HepG2 (cell line): Measurements from ENCODE around the gene FURIN. TPM values are rescaled to one million over a fixed set of nuclear protein-coding genes. Genes with fewer than 3 reads are reported as not detected.

Source experiments
- ASH2L ChIP-seq: fragments of 300-600, 200-600 bp; sonication (generic); IDR thresholded peaks from 2 replicates; pipeline ENCODE4 v1.7.0; 2017; ENCODE audit warnings: low read depth, mild to moderate bottlenecking, moderate library complexity, mixed read lengths, low read length; ENCODE audit not compliant: insufficient read length
- FOXM1 ChIP-seq: sonication (generic); formaldehyde crosslinking; IDR thresholded peaks from 2 replicates; pipeline ENCODE4 v1.5.0; 2020; ENCODE audit warnings: missing genetic modification reagents
- HMG20A ChIP-seq: IDR thresholded peaks from 2 replicates; pipeline ENCODE4 v1.6.1; 2016; ENCODE audit warnings: borderline replicate concordance
- ISL2 ChIP-seq: sonication (generic); formaldehyde crosslinking; IDR thresholded peaks from 2 replicates; pipeline ENCODE4 v1.5.0; 2020; ENCODE audit warnings: missing genetic modification reagents
- KDM2A ChIP-seq: sonication (generic); formaldehyde crosslinking; IDR thresholded peaks from 2 replicates; pipeline ENCODE4 v1.4.0; 2020; ENCODE audit warnings: low read depth, missing genetic modification reagents, borderline replicate concordance
- MED1 ChIP-seq: sonication (generic); formaldehyde crosslinking; IDR thresholded peaks from 2 replicates; pipeline ENCODE4 v1.4.0; 2020; ENCODE audit warnings: missing genetic modification reagents
- NR2F2 ChIP-seq: IDR thresholded peaks from 2 replicates; pipeline ENCODE4 v1.6.1; 2012; ENCODE audit warnings: low read depth, inconsistent platforms, borderline replicate concordance
- RFX1 ChIP-seq: fragments of 450-650 bp; IDR thresholded peaks from 2 replicates; pipeline ENCODE4 v1.6.1; 2017
- TBX3 ChIP-seq: fragments of 450-650 bp; IDR thresholded peaks from 2 replicates; pipeline ENCODE4 v1.6.1; 2017; ENCODE audit warnings: antibody characterized with exemption, mild to moderate bottlenecking, inconsistent platforms, borderline replicate concordance
- ZKSCAN8 ChIP-seq: IDR thresholded peaks from 2 replicates; pipeline ENCODE4 v1.6.1; 2016; ENCODE audit warnings: borderline replicate concordance, missing genetic modification reagents, missing compliant biosample characterization
- ZNF501 ChIP-seq: sonication (generic); formaldehyde crosslinking; IDR thresholded peaks from 2 replicates; pipeline ENCODE4 v1.5.1; 2020; ENCODE audit warnings: mild to moderate bottlenecking, moderate library complexity, missing genetic modification reagents
- ZNF550 ChIP-seq: sonication (generic); formaldehyde crosslinking; IDR thresholded peaks from 2 replicates; pipeline ENCODE4 v1.4.0; 2020; ENCODE audit warnings: mild to moderate bottlenecking, missing genetic modification reagents, borderline replicate concordance
- ZNF883 ChIP-seq: sonication (generic); formaldehyde crosslinking; IDR thresholded peaks from 2 replicates; pipeline ENCODE4 v1.5.1; 2020; ENCODE audit warnings: mild to moderate bottlenecking, missing genetic modification reagents; ENCODE audit errors: not compliant biosample characterization
- polyA plus RNA-seq, 8 experiments: library from polyadenylated mRNA; depleted of rRNA in 3 of 8; stranded (reverse) in 7 of 8; unstranded in 1 of 8; fragments of >200 nt; fragmentation: Illumina TruSeq in 4 of 8; extraction: Trizol in 4 of 8; gene quantifications; 2 replicates each; pipeline versions ENCODE4 v1.2.1 to v1.2.3, GENCODE V29; 2011 to 2016; ENCODE audit warnings: low read depth in 4 of 8, missing spikeins in 1 of 8, mixed read lengths in 1 of 8; ENCODE audit not compliant: insufficient read depth in 1 of 8
- total RNA-seq, 5 experiments: library from RNA; depleted of rRNA; stranded (reverse); fragments of >200 nt; fragmentation: Illumina TruSeq; extraction: Trizol; gene quantifications; 2 replicates each; pipeline ENCODE4 v1.2.3, GENCODE V29; 2016; ENCODE audit warnings: low read depth in 1 of 5
- TF ChIP-seq, protein P1 (sequence below): sonication (generic); formaldehyde crosslinking; IDR thresholded peaks from 2 replicates; pipeline ENCODE4 v1.4.0; 2020; ENCODE audit warnings: mild to moderate bottlenecking, missing genetic modification reagents, borderline replicate concordance
- TF ChIP-seq, protein P2 (sequence below): sonication (generic); formaldehyde crosslinking; IDR thresholded peaks from 2 replicates; pipeline ENCODE4 v1.9.0; 2022; ENCODE audit warnings: low read depth, missing genetic modification reagents
- TF ChIP-seq, protein P3 (sequence below): sonication (generic); formaldehyde crosslinking; conservative IDR thresholded peaks from 2 replicates; pipeline ENCODE4 v1.8.1; 2023; ENCODE audit warnings: missing genetic modification reagents
- TF ChIP-seq, protein P4 (sequence below): conservative IDR thresholded peaks from 2 replicates; pipeline ENCODE4 v1.6.1; 2018; ENCODE audit warnings: missing genetic modification reagents
- TF ChIP-seq, protein P5 (sequence below): sonication (generic); formaldehyde crosslinking; IDR thresholded peaks from 2 replicates; pipeline ENCODE4 v1.8.1; 2023; ENCODE audit warnings: missing genetic modification reagents, mild to moderate bottlenecking, borderline replicate concordance

Gene FURIN
- total and polyA plus RNA-seq, 2 of the 13 experiments (the other 11 are each of a cell fraction or from before 2014, with no cell fraction given), result 15.2 to 17.4 TPM

DNA sequence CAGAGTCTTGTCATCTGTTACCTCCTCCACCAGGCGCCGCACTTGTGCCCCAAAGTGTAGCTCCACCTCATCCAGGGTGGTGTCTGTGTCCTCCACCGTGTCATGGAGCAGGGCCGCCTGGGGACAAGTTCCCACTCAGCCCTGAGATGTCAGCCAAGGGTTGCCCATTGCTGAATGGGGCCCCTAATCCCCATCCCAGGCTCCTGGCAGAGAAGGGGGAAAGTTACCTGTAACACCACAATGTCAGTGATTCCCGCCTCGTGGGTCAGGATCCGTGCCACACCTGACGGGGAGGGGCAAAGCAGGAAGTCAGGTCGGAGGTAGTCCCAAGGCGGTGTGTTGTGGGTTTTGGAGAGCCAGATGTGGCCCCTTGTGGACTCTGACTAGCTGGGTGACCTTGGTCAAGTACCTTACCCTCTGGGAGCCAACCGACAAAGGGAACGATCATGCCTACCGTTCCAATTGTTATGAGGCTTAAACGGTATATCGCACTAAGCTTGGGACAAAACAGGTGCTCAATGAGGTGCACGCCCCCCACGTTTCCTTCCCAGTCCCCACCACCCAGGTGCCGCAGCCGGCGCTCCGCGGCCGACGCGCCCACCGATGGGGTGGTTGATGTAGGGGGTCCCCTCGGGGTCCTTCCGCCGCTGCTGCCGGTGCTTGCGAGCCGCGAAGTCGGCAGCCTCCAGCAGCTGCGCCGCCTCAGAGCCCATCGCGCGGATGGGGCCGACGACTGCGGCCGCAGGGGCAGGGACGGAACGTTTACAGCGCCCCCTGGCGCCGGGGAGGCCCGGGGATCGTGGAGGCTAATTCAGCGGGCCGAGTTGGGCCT, 63.7 kb downstream of the FURIN start, which contains the start of gene HDDC3 (continued):
- TF ChIP-seq, protein P1, sequence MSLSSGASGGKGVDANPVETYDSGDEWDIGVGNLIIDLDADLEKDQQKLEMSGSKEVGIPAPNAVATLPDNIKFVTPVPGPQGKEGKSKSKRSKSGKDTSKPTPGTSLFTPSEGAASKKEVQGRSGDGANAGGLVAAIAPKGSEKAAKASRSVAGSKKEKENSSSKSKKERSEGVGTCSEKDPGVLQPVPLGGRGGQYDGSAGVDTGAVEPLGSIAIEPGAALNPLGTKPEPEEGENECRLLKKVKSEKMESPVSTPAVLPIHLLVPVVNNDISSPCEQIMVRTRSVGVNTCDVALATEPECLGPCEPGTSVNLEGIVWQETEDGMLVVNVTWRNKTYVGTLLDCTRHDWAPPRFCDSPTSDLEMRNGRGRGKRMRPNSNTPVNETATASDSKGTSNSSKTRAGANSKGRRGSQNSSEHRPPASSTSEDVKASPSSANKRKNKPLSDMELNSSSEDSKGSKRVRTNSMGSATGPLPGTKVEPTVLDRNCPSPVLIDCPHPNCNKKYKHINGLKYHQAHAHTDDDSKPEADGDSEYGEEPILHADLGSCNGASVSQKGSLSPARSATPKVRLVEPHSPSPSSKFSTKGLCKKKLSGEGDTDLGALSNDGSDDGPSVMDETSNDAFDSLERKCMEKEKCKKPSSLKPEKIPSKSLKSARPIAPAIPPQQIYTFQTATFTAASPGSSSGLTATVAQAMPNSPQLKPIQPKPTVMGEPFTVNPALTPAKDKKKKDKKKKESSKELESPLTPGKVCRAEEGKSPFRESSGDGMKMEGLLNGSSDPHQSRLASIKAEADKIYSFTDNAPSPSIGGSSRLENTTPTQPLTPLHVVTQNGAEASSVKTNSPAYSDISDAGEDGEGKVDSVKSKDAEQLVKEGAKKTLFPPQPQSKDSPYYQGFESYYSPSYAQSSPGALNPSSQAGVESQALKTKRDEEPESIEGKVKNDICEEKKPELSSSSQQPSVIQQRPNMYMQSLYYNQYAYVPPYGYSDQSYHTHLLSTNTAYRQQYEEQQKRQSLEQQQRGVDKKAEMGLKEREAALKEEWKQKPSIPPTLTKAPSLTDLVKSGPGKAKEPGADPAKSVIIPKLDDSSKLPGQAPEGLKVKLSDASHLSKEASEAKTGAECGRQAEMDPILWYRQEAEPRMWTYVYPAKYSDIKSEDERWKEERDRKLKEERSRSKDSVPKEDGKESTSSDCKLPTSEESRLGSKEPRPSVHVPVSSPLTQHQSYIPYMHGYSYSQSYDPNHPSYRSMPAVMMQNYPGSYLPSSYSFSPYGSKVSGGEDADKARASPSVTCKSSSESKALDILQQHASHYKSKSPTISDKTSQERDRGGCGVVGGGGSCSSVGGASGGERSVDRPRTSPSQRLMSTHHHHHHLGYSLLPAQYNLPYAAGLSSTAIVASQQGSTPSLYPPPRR (CRISPR knock-in tag), result no peak; the same call in 1 of the 2 replicates
- no peak for TF ChIP-seq ZKSCAN8
- no peak for TF ChIP-seq RFX1
- no peak for TF ChIP-seq TBX3
- peak; percentile 96 for TF ChIP-seq KDM2A (CRISPR knock-in tag)
- no peak for TF ChIP-seq HMG20A (CRISPR knock-in tag)
- TF ChIP-seq ZNF550, result no peak; the same call in 1 of the 2 replicates
- TF ChIP-seq, protein P2, sequence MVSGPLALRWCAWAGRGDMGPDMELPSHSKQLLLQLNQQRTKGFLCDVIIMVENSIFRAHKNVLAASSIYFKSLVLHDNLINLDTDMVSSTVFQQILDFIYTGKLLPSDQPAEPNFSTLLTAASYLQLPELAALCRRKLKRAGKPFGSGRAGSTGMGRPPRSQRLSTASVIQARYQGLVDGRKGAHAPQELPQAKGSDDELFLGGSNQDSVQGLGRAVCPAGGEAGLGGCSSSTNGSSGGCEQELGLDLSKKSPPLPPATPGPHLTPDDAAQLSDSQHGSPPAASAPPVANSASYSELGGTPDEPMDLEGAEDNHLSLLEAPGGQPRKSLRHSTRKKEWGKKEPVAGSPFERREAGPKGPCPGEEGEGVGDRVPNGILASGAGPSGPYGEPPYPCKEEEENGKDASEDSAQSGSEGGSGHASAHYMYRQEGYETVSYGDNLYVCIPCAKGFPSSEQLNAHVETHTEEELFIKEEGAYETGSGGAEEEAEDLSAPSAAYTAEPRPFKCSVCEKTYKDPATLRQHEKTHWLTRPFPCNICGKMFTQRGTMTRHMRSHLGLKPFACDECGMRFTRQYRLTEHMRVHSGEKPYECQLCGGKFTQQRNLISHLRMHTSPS (CRISPR knock-in tag), result peak; percentile 66; the same call in 1 of the 2 replicates
- TF ChIP-seq, protein P3, sequence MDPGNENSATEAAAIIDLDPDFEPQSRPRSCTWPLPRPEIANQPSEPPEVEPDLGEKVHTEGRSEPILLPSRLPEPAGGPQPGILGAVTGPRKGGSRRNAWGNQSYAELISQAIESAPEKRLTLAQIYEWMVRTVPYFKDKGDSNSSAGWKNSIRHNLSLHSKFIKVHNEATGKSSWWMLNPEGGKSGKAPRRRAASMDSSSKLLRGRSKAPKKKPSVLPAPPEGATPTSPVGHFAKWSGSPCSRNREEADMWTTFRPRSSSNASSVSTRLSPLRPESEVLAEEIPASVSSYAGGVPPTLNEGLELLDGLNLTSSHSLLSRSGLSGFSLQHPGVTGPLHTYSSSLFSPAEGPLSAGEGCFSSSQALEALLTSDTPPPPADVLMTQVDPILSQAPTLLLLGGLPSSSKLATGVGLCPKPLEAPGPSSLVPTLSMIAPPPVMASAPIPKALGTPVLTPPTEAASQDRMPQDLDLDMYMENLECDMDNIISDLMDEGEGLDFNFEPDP, result peak; percentile 90; the same call in 1 of the 2 replicates
- TF ChIP-seq ISL2 (CRISPR knock-in tag), result peak; percentile 78
- peak; percentile 84 for TF ChIP-seq ZNF501 (CRISPR knock-in tag)
- peak; percentile 72; the same call in 1 of the 2 replicates for TF ChIP-seq MED1 (CRISPR knock-in tag)
- TF ChIP-seq, protein P4, sequence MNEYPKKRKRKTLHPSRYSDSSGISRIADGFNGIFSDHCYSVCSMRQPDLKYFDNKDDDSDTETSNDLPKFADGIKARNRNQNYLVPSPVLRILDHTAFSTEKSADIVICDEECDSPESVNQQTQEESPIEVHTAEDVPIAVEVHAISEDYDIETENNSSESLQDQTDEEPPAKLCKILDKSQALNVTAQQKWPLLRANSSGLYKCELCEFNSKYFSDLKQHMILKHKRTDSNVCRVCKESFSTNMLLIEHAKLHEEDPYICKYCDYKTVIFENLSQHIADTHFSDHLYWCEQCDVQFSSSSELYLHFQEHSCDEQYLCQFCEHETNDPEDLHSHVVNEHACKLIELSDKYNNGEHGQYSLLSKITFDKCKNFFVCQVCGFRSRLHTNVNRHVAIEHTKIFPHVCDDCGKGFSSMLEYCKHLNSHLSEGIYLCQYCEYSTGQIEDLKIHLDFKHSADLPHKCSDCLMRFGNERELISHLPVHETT (CRISPR knock-in tag), result peak; percentile 76
- no peak; the same call in 1 of the 2 replicates for TF ChIP-seq FOXM1 (CRISPR knock-in tag)
- TF ChIP-seq, protein P5, sequence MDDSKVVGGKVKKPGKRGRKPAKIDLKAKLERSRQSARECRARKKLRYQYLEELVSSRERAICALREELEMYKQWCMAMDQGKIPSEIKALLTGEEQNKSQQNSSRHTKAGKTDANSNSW (CRISPR knock-in tag), result no peak
- peak; percentile 64 for TF ChIP-seq ASH2L
- peak; percentile 30 for TF ChIP-seq ZNF883 (CRISPR knock-in tag)
- no peak; the same call in 1 of the 2 replicates for TF ChIP-seq NR2F2
